HG02973 (cell line): ENCODE results near the gene PSD4.

Source experiments
- ATAC-seq: cut with Tn5 transposase; IDR thresholded peaks from one replicate; pipeline ENCODE4 v1.9.1; 2021; ENCODE audit warnings: moderate library complexity; ENCODE audit not compliant: unreplicated experiment

The PSD4 gene

DNA sequence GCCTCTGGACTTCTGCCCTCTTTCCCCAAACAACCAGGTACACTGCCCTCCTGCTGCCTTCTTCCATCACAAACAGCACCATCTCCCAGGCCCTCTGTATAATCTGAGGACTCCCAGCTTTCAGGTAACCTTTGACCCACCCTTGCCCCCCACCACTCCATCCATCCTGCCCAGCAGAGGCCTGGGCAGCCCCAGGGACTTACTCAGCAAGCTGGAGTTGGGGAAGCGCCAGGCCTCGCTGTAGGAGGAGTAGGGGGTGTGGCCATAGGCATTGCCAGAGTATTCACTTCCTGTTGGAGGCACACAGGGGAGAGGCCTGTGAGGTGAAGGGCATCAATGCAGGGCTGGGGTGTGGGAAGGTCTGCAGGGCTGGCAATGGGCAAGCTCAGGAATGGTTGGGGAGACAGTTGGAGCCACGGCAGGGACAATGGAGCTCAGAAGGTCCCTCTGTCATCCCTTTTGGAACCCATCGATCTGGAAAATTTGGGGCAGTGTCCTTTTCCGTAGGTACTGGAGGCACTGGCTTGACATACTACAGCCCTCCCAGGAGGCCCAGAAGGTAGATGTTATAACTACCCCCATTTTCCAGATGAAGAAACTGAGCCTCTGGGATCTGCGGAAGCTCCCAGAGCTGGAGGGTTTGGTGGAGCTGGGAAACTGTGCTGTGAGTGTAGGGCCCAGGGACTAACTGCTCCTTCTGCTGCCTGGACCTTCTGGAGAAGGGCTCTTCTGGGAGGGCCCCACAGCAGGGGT is 46.3 kb downstream of the PSD4 start:
- no peak for ATAC-seq

DNA sequence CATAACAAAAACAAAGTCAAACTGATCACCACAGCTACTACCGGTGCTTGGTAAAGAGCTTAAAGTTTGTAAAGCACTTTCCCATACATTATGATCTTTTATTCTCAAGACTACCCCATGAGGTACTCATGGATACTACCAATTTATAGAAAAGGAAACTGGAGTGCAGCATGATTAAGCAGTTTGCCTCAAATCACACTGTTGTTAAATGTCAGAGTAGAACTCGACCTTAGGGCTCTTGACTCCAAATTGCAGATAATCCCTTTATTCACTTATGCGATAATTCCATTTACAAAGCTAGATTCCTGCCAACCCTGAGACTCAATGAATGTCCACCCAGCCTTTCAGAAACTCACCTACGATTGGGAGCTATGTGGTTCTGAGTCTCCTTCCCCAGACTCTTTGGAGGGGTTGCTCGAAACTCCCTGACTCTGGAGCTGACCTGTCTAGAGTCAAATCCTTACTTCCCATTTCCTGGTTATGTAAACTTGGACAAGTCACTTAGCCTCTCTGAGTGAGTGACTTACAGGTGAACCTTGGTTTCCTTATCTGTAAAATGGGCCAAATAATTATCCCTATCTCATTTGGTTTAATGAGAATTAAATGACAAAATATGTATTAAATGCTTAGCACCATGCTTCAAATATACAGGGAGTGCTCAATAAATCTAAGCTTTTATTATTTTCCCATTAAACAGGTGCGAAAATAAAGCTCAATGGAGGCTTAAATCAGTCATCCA is 47.4 kb downstream of the PSD4 start:
- ATAC-seq = no peak

DNA sequence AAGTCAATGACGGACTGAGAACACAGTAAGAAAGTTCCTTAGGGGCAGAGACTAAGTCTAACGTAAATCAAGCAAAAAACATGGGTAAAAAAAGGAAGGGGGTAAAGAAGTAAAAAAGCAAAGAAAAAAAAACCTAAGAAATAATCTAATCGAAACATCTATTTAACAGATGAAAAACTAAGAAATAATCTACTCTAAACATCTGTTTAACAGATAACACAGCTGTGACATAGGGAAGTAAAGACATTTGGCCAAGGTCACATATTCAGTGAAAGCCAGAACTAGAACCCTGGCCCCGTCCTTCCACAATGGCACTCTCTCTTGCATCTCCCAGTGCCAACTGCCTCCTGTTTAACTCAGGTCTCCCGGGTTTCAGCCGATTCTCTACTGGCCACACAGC is 48.1 kb downstream of the PSD4 start:
- ATAC-seq = no peak

DNA sequence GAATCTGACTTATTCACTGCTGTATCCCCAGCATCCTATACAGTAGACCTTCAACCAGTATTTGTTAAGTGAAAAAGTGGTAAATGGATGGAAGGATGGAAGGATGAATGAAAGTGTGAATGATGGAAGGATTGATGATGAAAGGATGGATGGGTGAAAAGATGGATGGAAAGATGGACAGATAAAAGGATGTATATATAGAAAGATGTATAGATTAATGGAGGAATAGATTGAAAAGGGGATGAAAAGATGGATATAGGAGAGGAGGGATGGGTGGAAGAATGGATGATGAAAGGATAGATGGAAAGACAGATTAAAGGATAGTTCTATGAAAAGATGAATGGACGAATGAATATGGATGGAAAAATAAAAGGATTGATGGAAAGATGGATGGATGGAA is 50.0 kb downstream of the PSD4 start:
- no peak for ATAC-seq

DNA sequence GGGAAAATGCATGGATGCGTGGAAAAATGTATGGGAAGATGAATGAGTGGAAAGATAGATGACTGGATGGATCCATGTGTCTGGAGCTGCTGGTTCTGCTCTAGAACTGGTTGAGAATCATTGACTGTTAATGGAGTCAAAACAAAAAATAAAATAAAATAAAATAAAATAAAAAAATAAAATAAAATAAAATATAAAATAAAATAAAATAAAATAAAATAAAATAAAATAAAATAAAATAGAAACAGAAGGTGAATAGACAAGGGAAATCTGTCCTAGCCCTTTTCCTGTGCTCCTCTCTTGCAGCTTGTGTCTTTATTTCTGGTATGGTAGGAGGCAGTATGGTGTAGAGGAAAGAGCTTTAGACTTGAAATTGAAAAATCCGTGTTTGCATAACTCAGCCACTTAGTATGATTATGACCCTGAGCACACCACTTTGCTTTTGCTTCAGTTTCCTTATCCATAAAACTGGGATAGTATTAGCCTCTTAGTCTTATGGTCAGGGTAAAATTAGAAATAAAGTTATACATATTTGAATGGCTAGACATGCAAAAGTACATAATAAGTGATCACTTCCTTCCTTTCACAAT is 51.0 kb downstream of the PSD4 start:
- ATAC-seq = no peak

DNA sequence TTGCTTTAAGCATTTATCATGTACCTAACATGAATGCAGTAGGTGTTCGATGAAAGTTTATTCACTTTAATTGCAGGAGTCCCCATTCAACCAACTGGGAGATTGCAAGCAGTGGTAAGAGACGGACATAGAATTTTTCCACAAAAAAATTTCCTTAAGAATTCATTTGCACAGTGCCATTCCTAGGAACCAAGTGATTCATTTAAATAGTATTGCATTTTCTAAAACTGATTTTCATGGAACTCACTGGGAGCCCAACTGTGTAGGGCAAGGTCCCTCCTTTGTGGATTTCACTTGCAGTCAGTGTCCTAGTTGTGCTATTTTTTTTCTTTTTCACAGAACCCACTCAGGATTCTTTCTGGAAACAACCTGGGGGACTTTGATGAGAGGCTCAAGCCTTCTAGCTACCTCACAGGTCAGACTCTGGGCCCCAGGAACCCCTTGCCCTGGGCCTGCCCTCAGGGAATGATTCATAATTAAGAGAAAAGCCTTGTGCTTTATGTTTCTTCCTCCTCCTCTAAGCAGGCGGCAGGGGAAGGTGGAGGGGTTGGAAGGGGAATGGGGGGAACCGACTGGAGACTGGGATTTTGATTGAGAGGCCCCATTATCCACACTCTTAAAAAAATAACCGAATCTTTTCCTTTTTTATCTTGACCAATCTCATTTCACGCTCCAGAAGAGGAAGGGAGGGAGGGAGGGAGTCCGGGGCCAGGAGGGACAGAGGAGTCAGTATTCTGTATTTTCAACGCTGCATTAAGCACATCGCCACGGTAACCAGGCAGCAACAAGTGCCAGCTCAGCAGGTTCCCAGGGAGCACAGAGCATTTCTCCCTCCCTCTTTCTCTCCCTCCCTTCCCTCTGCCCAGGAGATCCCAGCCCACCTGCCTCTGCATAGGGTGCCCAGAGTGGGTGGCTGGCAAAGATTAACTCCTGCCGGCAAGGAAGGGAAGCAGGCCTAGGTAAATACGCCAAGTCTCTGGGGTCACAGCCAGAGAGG is 51.8 kb downstream of the PSD4 start:
- ATAC-seq = no peak

DNA sequence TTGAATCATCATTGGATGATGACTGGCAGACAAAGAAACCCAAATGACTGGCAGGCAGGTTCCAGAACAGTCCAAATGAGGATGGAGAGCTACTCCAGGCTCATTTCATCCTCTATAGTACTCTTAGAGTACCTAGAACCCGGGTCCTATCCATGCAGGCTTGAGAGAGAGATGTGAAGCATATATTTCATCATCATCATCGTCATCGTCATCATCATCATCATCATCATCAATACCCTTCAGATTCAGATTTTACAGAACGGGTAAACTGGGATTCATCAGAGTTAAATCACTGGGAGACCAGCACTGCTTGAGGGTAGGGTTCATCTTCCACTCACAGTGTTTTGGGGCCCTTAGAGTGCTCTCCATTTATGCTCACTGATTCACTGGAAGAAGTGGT is 52.7 kb downstream of the PSD4 start:
- ATAC-seq = no peak

DNA sequence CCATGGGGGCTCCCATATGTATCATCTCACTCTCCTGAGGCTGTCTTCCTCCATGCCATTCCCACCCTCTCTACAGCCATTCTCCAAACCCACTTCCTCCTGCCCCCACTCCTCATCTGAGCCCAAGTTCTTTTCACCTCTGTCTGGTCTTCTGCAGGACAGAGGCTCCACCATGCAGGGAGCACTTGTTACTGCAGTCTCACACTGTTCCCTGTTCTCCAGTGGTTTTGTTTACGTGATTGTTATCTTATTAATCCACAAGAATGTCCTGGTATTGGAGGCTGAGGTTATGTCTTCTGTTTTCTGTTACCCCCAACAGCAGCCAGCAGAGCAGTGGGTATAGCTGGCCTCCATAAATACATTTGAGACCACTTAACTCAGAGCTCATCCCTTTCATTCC is 53.5 kb downstream of the PSD4 start:
- ATAC-seq = no peak

DNA sequence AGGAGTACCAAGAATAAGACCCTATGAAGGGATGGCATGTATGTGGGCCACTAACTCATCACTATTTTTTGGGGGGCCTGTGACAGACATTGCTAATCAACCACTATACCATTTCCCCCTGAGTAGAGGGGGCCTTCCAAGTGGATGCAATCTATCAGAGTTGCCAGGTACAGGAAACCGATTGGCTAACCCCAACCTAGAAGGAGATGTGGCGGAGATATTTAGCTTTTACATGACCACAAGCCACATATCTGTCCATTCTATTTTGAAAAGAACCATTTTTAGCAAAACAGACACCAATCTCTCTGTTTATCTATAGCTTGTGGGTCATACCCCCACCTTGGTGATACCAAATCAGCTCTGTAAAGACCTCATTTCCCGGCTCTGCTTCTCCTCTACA is 53.9 kb downstream of the PSD4 start:
- no peak for ATAC-seq

DNA sequence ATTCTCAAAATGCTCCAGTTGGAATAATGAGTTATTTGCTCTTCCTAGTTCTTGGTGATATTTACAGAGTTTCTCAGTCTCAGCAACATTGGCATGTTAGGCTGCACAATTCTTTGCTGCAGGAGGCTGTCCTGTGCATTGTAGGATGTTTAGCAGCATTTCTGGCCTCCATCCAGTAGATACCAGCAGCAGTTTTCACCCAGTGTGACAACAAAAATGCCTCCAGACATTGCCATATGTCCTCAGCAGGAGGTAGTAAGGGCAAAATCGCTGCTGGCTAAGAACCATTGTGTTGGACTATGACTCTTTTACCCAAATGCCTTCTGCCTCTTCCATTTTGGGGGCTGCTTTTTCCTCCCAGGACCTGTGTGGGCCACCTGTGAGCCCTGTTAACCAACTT is 54.6 kb downstream of the PSD4 start:
- ATAC-seq = no peak

DNA sequence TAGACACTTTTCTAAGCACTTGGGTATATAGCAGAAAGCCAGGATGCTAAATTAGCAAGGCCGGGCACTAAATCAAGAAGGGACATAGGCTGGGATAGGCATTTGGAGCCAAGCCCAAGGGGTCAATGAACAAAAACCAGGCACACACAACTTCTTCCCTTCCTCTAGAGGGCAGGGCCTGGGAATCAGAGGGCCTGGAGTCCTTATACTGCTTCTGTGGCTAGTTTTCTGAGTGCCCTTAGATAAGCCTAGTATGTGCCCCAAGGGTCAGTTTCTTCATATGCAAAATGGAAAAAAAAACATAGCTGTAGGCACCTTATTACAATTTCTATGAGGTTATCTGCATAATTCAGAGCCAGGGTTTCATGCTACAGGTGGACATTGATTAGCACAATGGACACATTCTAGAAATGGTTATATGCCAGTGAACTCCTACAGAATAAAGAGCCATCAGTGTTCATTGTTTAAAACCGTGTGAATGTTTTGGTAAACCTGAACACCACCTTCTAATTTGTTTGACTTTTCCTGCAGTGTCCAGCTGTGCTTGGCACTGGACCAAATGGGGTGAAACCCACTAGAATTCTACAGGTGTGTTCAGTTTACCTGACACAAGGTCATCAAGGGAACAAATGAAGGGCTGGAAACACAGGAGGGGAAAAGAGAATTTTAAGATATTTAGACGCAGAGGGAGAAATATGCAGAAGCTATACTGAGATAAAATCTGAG is 55.4 kb downstream of the PSD4 start:
- no peak for ATAC-seq

DNA sequence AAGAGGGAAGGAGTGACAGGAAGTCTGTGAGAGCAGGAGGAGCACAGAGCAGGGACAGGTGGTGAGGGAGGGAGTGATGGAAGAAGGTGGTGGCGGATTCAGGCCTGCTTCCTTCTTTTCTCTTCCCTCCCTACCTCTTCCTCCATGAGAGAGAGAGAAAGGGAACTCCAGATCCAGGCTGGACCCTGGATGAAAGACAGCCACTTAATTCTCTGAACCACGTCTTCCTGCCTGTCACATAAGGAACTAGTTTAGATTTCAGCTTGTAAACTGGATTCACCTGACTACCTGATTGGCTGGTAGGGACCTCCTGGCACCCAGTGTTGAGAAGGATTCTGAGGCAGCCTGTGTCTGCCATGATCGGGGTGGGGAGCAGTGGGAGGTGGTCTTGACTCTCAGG is 56.0 kb downstream of the PSD4 start:
- ATAC-seq = no peak

DNA sequence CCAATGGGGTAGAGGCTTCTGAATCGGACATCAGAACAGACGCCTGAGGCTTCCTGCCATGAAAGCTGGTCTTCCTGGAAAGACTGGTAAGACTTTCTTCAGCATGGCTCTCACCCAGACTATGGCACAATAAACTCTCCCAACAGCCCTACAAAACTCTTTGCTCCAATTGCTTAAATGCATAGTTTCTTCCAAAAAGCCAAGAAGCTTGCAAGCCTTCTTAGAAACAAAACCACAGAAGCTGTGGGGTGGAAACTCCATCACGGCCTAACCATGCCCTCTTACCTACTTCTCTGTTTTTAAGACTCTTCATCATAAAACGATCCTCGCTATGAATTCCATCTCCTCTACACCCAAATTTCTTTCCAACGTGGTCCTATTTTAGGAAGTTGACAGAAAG is 56.8 kb downstream of the PSD4 start:
- ATAC-seq = no peak

DNA sequence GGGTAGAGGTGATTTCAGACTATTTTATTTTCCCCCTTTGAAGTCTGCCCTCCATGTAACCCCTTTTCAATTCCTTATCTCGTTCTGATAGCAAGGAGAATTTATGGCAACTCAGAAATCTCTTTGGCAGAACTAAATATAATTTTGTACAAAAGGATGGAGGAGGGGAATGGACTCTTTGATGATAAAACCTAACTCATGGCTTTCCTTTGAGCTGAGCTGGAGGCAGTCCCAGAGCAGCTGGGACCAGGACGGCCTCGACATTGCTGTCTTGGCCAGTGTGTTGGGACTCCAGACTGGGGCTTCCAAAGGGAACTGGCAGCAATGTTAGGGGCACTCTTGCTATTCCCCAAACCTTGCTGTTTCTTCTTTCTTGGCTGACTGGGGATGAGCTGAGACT is 57.3 kb downstream of the PSD4 start:
- no peak for ATAC-seq

DNA sequence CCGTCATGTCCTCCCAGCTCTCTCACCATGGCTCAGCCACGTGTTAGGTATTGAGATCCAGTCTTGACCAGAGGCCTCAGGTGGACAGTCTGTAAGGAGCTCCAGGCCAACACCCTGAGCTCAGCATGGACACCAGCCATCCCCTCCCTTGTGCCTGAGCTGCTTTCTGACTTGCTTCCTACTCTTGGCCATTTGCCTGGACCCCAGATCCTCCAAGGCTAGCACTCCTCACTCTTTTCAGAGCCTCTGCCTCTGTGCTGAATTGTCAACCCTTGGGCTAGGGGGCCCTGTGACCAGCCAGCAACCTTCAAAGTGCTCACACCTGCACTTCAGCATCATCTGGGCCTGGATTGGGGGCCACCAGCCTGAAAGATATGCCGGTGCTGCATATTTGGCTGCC is 58.4 kb downstream of the PSD4 start:
- ATAC-seq = no peak

DNA sequence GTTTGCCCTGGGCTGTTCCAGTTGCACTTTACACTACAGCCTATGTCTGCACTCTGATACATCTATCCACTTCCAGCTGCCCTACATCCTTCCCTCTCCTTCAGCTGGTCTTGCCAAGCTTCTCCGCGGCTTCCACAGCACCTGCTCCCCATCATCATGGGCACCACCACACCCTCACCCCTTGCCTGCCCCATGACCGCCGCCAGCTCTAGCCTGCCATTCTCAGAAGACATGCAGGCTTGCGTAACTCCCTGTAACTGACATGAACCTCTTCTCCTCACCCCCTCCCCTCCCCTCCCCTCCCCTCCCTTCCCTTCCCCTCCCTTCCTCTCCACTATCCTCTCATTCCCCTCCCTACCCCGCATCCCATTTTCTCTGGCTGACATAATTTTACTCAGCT is 59.0 kb downstream of the PSD4 start:
- ATAC-seq = no peak

DNA sequence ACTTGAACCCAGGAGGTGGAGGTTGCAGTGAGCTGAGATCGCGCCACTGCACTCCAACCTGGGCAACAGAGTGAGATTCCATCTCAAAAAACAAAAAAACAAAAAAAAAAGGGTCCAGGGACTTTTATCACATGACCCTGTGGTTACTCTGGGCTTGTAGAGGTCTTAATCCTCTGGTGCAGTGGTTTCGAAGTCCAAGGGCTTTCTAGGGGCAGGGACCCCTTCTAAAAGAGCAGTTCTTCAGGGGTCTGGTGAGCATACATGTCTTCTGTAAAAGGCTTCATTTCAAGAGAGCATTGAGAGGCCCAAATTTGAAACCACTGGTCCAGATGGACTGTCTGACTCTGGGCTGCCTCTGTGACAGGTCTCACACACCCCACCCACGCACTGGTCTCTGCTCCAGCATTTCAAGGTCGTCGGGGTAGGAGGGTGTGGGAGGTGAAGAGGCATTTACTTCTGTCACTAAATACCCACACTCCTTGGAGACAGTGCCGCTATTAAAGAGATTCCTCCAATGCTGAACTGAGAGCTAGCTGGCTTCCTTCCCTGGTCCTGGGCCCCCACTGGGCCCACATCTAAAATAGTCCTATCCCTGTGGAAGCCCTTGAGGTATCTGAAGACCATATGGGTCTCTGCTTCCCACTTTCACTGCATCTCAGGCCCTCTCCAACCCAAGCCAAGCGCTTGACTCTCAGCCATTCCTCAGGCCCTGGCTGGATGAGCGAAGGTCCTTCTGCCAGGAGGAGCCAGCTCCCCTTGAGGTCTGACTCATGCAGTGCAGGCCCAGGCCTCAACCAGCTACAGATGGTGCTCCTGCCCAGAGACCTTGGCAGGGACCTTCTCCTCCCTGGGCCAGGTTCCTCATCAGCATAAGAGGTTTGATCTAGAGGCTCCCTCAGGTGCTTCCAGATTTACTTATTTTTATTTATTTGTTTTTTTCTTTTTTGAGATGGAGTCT is 60.1 kb downstream of the PSD4 start:
- no peak for ATAC-seq

DNA sequence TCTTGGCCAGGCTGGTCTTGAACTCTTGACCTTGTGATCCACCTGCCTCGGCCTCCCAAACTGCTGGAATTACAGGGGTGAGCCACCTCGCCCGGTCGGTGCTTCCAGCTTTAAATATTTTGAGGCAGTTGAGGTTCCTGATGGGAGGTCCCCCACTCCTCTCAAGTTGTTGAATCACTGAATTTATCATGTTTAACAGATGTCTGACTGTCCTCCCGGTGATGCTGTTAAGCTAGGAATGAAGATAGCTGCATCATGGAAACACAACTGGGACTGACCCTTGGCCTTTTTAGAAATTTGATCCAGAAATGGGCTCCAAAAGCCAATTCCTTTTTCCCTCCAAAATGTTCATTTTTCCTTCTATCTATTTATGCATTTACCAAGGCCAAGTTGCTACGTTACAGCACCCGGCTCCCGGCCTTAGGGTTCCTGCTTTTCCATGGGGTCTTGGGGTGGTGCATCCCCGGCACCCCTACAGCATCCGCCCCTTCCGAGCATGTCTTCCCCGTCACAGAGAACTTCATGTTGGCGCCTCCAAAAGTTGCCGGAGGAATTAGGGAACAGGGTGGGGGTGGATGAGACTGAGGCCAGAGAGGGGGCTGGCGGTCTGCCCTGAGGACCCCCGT is 61.1 kb downstream of the PSD4 start:
- no peak for ATAC-seq
